GM12892 (cell line): ENCODE data around the gene RNF135.
A peak's percentile ranks its signal among the peaks of the same experiment; 100 is the strongest.
"Not testable (repeated sequence)": the region's sequence is repeated elsewhere in the genome, so short reads cannot be mapped to it uniquely, and the experiment has no call there.

Source experiments
- DNase-seq: peaks from one replicate; pipeline ENCODE4 v3.0.0; 2011; ENCODE audit not compliant: insufficient read length
- FAIRE-seq: peaks from 2 replicates; lab custom pipeline; 2011; peaks lifted over from hg19 to GRCh38; lab: Jason Lieb, UNC
- POLR2A ChIP-seq: IDR thresholded peaks from 2 replicates; pipeline ENCODE4 v1.6.1; 2011; ENCODE audit warnings: low read depth, low read length, control low read depth
- POLR2AphosphoS5 ChIP-seq: IDR thresholded peaks from 2 replicates; pipeline ENCODE4 v1.6.1; 2011; ENCODE audit warnings: low read depth, low read length, control low read depth
- TAF1 ChIP-seq: IDR thresholded peaks from 2 replicates; pipeline ENCODE4 v1.6.1; 2011; ENCODE audit warnings: low read depth, mild to moderate bottlenecking, control low read depth, low read length, borderline replicate concordance

RNF135 gene

DNA sequence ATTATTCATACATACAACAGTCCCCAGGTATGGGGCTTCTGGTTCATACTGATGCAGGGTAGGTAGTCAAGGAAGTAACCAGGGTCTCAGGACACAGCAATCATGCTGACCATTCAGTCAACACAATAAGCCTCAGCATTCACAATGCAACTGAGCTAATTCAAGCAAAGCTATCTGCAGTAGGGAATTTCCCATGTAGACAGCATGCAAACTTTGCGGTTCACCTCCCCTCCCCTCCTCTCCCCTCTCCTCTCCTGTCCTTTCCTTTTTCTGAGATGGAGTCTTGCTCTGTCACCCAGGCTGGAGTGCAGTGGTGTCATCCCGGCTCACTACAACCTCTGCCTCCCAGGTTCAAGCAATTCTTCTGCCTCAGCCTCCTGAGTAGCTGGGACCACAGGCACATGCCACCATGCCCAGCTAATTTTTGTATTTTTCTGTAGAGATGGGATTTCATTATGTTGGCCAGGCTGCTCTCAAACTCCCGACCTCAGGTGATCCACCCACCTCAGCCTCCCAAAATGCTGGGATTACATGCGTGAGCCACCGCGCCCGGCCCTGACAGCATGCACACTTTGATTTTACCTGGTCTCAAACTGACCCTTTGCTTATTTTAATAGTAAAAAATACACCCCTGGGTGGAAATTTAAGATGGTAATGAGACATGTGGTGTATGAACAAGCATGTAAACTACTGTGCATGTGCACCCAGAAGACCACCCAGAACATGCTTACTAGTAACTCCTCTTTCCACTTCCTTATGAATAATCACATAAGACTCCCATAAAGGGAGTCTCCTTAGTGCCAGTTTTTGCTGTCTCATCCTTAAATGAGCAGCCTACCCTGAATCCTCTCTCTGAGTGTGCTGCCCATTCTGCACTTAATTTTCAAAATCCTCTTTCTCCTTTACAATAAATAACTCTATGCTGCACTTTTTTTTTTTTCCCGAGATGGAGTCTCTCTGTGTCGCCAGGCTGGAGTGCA, 9.3 kb upstream of the RNF135 start:
- TF ChIP-seq POLR2AphosphoS5 (no peak), POLR2A (peak; percentile 36; the same call in 1 of the 2 replicates)
- DNase-seq (no peak), FAIRE-seq (peak; percentile 97)

DNA sequence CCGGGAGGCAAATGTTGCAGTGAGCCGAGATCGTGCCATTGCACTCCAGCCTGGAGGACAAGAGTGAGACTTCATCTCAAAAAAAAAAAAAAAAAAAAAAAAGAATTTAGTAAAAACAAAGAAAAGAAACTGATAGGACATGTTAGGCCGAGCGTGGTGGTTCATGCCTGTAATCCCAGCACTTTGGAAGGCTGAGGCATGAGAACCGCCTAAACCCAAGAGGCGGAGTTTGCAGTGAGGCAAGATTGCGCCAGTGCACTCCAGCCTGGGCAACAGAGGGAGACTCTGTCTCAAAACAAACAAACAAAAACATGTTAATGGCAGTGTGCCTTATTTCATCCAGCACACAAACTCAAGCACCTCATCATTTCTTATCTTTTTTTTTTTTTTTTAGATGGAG, 6.5 kb upstream of the RNF135 start:
- not testable (repeated sequence) for FAIRE-seq, DNase-seq

DNA sequence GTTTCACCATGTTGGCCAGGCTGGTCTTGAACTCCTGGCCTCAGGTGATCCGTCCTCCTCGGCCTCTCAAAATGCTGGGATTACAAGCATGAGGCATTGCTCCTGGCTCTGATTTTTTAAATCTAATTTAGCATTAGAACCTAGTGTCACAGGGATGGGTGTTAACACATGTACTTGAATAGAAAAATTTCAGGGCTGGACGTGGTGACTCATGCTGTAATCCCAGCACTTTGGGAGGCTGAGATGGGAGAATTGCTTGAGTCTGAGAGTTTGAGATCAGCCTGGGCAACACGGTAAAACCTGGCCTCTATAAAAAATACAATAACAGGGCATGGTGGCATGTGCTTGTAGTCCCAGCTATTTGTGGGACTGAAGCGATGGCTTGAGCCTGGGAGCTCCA, 6.0 kb upstream of the RNF135 start:
- FAIRE-seq (no peak), DNase-seq (no peak)
- TF ChIP-seq POLR2A, result no peak
- no peak for TF ChIP-seq TAF1
- TF ChIP-seq POLR2AphosphoS5, result no peak

DNA sequence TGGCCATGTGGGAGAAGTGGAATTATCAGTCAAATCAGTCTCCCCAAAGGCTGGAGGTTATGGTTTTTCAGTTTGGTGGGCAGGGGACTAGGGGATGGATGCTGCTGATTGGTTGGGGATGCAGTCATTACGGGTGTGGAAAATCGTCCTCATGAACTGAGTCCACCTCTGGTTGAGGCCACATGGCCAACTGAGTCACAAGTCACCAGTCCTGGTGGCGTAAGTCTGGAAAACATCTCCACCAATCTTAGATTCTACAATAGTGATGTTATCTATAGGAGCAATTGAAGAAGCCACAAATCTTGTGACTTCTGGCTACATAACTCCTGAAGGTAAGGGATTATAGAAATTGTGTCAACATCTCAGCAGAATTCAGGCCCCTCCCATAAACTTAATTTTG, 5.2 kb upstream of the RNF135 start:
- DNase-seq, result no peak
- FAIRE-seq, result no peak
- no peak for TF ChIP-seq TAF1
- TF ChIP-seq POLR2AphosphoS5, result no peak
- TF ChIP-seq POLR2A, result no peak

DNA sequence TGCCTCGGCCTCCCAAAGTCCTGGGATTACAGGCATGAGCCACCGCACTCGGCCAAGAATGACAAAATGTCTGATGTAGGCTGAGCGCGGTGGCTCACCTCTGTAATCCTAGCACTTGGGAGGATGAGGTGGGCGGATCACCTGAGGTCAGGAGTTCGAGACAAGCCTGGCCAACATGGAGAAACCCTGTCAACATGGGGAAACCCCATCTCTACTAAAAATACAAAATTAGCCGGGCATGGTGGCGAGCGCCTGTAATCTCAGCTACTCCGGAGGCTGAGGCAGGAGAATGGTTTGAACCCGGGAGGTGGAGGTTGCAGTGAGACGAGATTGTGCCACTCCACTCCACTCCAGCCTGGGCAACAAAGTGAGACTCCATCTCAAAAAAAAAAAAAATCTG, 2.9 kb upstream of the RNF135 start:
- not testable (repeated sequence) for FAIRE-seq, DNase-seq

DNA sequence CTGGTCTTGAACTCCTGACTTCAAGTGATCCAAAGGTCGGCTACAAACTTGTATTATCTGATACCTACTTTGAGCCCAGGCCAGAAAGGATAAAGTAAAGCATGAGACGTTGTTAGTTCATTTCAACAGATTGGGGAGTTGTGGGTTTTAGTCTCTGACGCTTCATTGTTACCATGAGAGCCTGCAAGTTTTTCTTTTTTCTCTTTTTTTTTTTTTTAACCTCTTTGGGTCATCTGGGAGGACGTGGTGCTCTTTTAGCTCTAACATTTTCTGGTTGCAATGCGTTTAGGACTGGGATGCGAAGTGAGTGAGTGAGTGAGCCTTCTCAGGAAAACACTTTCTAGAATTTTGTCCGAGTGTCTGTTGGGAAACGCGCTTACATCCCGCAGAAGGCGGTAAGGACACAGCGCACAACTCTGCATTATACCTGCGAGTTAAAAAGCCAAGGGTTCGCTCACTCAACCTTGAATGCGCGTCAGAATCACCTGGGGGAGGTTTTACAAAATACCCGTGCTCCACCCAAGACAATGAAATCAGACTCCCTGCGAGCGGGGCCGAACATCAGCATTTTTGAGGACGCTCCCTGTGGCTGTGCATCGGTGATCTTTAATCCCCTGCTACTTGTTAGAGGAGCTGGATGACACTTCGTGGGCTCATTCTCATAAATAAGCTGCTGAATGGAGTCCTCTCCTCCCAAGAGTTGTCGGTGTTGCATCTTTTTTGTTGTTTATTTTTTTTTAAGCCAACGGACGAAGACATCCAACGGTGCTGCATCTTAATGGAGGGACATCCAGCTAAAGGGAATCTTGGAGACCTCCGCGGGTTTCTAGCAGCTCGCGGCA, 629 bp upstream of the RNF135 start:
- FAIRE-seq (peak; percentile 74), DNase-seq (no peak)
- TF ChIP-seq POLR2AphosphoS5, result no peak

DNA sequence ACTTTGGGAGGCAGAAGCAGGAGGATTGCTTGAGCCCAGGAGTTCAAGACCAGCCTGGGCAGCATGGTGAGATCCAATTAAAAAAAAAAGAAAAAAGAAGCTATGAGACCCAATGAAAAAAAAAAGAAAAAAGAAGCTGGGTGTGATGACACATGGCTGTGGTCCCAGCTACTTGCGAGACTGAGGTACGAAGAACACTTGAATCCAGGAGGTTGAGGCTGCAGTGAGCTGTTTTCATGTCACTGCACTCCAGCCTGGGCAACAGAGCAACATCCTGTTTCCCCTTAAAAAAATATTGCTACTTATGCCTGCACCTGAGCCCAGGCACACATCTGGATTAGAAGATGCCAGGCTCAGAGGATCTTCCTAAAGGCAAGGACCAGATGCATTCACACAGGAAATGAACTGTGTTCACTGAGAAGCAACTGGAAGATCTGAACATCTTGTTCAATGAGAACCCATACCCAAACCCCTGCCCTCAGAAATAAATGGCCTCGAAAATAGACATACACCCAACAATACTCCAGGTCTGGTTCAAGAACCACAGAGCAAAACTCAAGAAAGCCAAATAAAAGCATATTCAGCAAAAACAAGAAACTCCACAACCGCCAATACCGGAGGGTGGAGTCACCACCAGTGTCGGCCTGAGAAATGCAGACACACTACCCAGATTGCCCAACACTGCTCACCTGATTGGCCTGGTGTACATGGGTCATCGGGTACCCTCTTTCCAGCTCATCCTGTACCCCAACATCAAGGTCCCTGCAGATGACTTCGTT, 4.4 kb downstream of the RNF135 start:
- DNase-seq, result no peak
- FAIRE-seq, result no peak
- TF ChIP-seq POLR2A, result no peak
- TF ChIP-seq POLR2AphosphoS5, result no peak
- no peak for TF ChIP-seq TAF1

DNA sequence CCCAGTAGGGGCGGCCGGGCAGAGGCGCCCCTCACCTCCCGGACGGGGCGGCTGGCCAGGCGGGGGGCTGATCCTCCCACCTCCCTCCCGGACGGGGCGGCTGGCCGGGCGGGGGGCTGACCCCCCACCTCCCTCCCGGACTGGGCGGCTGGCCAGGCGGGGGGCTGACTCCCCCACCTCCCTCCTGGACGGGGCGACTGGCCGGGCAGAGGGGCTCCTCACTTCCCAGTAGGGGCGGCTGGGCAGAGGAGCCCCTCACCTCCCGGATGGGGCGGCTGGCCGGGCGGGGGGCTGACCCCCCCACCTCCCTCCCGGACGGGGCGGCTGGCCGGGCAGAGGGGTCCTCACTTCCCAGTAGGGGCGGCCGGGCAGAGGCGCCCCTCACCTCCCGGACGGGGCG, 9.1 kb downstream of the RNF135 start:
- DNase-seq, FAIRE-seq: not testable (repeated sequence)

DNA sequence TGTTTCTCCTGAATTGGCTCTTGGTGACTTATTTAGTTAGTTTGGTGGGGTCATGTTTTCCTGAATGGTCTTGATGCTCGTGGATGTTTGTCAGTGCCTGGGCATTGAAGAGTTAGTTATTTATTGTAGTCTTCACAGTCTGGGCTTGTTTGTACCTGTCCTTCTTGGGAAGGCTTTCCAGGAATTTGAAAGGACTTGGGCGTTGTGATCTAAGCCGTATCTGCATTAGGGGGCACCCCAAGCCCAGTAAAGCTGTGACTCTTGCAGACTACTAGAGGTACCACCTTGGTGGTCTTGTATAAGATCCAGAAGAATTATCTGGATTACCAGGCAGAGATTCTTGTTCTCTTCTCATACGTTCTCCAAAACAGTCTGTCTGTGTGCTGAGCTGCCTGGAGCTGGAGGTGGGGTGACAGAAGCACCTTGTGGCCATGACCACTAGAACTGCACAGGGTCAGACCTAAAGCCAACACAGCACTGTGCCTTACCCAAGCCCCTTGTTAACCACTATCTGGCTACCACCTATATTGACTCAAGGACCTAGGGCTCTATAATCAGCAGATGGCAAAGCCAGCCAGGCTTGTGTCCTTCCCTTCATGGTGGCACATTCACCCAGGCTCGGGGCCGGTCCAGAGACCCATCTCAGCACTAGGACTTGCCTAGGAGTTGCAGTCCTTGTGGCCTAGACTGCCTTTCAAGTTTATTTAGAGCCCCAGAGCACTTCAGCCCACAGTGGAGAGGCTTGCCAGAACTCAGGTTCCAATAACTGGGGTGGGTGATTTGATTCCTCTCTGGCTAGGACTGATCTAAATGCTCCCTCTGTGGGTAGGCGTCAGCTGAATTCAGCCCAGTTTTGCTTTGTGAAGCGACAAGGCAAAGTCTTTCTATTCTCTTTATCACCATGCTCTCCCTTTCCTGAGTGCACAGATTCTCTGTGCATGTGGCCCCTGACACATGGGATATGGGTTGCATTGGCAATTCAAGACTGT, 11.0 kb downstream of the RNF135 start:
- DNase-seq (no peak), FAIRE-seq (no peak)
- no peak for TF ChIP-seq POLR2AphosphoS5
- no peak for TF ChIP-seq TAF1
- no peak for TF ChIP-seq POLR2A

DNA sequence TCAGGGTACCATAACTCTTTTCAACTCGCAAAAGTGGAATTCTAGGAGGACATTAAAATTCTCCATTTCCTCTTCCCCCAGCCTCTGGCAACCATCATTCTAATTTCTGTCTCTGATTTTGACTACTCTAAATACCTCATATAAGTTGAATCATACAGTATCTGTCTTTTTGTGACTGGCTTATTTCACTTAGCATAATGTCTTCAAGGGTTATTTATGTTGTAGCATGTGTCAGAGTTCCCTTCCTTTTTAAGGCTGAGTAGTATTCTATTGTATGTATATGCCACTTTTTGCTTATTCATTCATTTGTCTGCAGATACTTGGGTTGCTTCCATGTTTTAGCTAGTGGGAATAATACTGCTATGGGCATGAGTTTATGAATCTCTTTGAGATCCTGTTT, 12.0 kb downstream of the RNF135 start:
- DNase-seq (no peak), FAIRE-seq (no peak)
- TF ChIP-seq TAF1 (no peak), POLR2A (no peak), POLR2AphosphoS5 (no peak)

DNA sequence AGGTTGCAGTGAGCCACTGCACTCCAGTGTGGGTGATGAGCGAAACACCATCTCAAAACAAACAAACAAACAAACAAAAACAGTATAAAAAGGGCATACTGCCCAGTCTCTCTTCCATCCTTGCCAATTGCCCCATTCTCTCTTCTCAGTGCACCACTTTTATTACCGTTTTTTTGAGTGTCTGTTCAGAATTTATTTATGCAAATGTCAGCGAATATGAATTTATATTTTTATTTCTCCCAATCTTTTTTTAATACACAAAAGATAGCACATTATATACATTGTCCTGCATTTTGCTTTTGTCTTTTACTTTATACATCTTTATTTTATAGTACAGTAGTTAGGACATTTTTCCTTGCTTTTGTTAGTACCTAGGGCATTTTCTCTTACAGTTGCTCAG, 19.6 kb downstream of the RNF135 start:
- no peak for TF ChIP-seq POLR2AphosphoS5
- no peak for TF ChIP-seq TAF1
- no peak for TF ChIP-seq POLR2A
- no peak for FAIRE-seq
- no peak for DNase-seq
